Panc1 (cell line): ENCODE results near the gene FLT1. TPM values are rescaled to one million over a fixed set of nuclear protein-coding genes. Genes with fewer than 3 reads are reported as not detected.

Source experiments
- ATAC-seq: fragments of 200-7000 bp; cut with Tn5 transposase; 2 replicates; pipeline ENCODE4 v1.9.1; 2020; ENCODE audit warnings: mild to moderate bottlenecking, moderate library complexity
- BruUV-seq: library from RNA; stranded (reverse); fragments of 400-500 nt; replicated peaks from 2 replicates; lab custom pipeline; 2021; lab: Mats Ljungman, UMichigan
- CTCF ChIA-PET: fragments of 300-600 bp; sonication (Branson Sonifier 250); formaldehyde crosslinking; loops from one replicate; lab custom pipeline; 2022; ENCODE audit warnings: antibody characterized with exemption; lab: Charles Lee
- POLR2A ChIA-PET: fragments of 300-600 bp; sonication (Branson Sonifier 250); formaldehyde crosslinking; loops from one replicate; lab custom pipeline; 2022; ENCODE audit warnings: antibody characterized with exemption; lab: Charles Lee
- DNase-seq: peaks from one replicate; pipeline ENCODE4 v3.0.0-alpha.2; 2010; ENCODE audit warnings: low read depth, low spot score
- H3K27ac ChIP-seq: 2 replicates; pipeline ENCODE4 v1.5.1; 2011; ENCODE audit warnings: mild to moderate bottlenecking, low read length, inconsistent platforms
- H3K27me3 ChIP-seq: fragments of 200-500 bp; sonication (Bioruptor generic); 2 replicates; pipeline ENCODE4 v1.6.0; 2014; ENCODE audit warnings: low read length, inconsistent platforms; ENCODE audit not compliant: control insufficient read depth, insufficient read depth
- H3K36me3 ChIP-seq: fragments of 200-500 bp; sonication (Bioruptor generic); 2 replicates; pipeline ENCODE4 v1.5.1; 2014; ENCODE audit warnings: inconsistent platforms, mild to moderate bottlenecking, low read length, moderate library complexity; ENCODE audit not compliant: control insufficient read depth, insufficient read depth
- H3K4me1 ChIP-seq: 2 replicates; pipeline ENCODE4 v1.5.1; 2011; ENCODE audit warnings: inconsistent platforms, mild to moderate bottlenecking, low read length, moderate library complexity; ENCODE audit not compliant: control insufficient read depth, insufficient read depth
- H3K4me3 ChIP-seq, 2 experiments: 2 replicates each; pipeline ENCODE4 v1.5.1; 2011 to 2012; ENCODE audit warnings: low read depth in 2 of 2, low read length in 2 of 2, mild to moderate bottlenecking in 2 of 2, inconsistent platforms in 1 of 2, moderate library complexity in 1 of 2
- H3K9me3 ChIP-seq: fragments of 200-500 bp; sonication (Bioruptor generic); 2 replicates; pipeline ENCODE4 v1.5.1; 2014; ENCODE audit warnings: low read depth, mild to moderate bottlenecking, inconsistent platforms, low read length, moderate library complexity; ENCODE audit not compliant: control insufficient read depth, insufficient read depth
- POLR2AphosphoS5 ChIP-seq: IDR thresholded peaks from 2 replicates; pipeline ENCODE4 v1.6.1; 2012; ENCODE audit warnings: mild to moderate bottlenecking, low read depth, low read length, moderate library complexity
- REST ChIP-seq, 2 experiments: IDR thresholded peaks; 2 replicates each; pipeline ENCODE4 v1.6.1; 2011 to 2012; ENCODE audit warnings: low read depth in 2 of 2, control low read depth in 1 of 2, low read length in 1 of 2, mild to moderate bottlenecking in 1 of 2, moderate library complexity in 1 of 2; ENCODE audit not compliant: insufficient read depth in 1 of 2
- SIN3A ChIP-seq: IDR thresholded peaks from 2 replicates; pipeline ENCODE4 v1.6.1; 2012; ENCODE audit warnings: low read depth, mild to moderate bottlenecking, low read length, moderate library complexity, borderline replicate concordance; ENCODE audit not compliant: insufficient read depth
- TCF7L2 ChIP-seq: IDR thresholded peaks from 2 replicates; pipeline ENCODE4 v1.6.1; 2011; ENCODE audit warnings: mild to moderate bottlenecking, low read depth, low read length, inconsistent platforms
- in situ Hi-C: cut with HindIII; loops from 2 replicates; pipeline ENCODE4 v1.10.0; 2016; ENCODE audit warnings: low sequenced_read_pairs, low pct_unique_long_range_greater_than_20kb
- intact Hi-C: fragments of 100-400 bp; cut with micrococcal nuclease; formaldehyde crosslinking; loops from one replicate; pipeline ENCODE4 v1.10.0; 2022; ENCODE audit not compliant: unreplicated experiment
- total RNA-seq: library from RNA; stranded (reverse); gene quantifications from one replicate; pipeline ENCODE4 v1.2.1, GENCODE V29; 2021; ENCODE audit not compliant: unreplicated experiment
- TF ChIP-seq, protein P1 (sequence below): fragments of 450-650 bp; IDR thresholded peaks from 2 replicates; pipeline ENCODE4 v1.5.1; 2017; ENCODE audit warnings: mild to moderate bottlenecking

Gene FLT1
- total RNA-seq, 1 experiment from 2014 or later: 0.15 TPM

- no peaks in the 10 kb centered on the region for H3K4me1 ChIP-seq
- no peaks in the 10 kb centered on the region for H3K9me3 ChIP-seq
- no peak for DNase-seq
- BruUV-seq: no TSS peak
- ATAC-seq: no peak
- in situ Hi-C loops: no loop called here
- ChIA-PET POLR2A (no interaction called here), CTCF (no interaction called here)
- H3K36me3 ChIP-seq: no peaks in the 10 kb centered on the region
- intact Hi-C loops: no loop called here
- peaks cover 7% of the 10 kb centered on the region for H3K27me3 ChIP-seq
- no peak overlapping the region for H3K27ac ChIP-seq
- H3K4me3 ChIP-seq: no peak overlapping the region
- no peak for TF ChIP-seq POLR2AphosphoS5
- TF ChIP-seq REST (IDR thresholded peaks at IDR 0.05; ENCODE audit: insufficient read depth in 1 of 2, low read depth in 2 of 2, low read length in 1 of 2): no peak
- TF ChIP-seq, protein P1, sequence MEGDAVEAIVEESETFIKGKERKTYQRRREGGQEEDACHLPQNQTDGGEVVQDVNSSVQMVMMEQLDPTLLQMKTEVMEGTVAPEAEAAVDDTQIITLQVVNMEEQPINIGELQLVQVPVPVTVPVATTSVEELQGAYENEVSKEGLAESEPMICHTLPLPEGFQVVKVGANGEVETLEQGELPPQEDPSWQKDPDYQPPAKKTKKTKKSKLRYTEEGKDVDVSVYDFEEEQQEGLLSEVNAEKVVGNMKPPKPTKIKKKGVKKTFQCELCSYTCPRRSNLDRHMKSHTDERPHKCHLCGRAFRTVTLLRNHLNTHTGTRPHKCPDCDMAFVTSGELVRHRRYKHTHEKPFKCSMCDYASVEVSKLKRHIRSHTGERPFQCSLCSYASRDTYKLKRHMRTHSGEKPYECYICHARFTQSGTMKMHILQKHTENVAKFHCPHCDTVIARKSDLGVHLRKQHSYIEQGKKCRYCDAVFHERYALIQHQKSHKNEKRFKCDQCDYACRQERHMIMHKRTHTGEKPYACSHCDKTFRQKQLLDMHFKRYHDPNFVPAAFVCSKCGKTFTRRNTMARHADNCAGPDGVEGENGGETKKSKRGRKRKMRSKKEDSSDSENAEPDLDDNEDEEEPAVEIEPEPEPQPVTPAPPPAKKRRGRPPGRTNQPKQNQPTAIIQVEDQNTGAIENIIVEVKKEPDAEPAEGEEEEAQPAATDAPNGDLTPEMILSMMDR: no peak
- no peak for TF ChIP-seq SIN3A
- TF ChIP-seq TCF7L2: no peak
Observed at GRCh38 chr13:28432816-28433560, 61.9 kb downstream of the FLT1 start.

- ATAC-seq: no peak
- no peaks in the 10 kb centered on the region for H3K9me3 ChIP-seq
- H3K4me1 ChIP-seq: no peaks in the 10 kb centered on the region
- no peak overlapping the region for H3K4me3 ChIP-seq
- no peak for DNase-seq
- intact Hi-C loops (no loop called here), in situ Hi-C loops (no loop called here)
- H3K36me3 ChIP-seq: no peaks in the 10 kb centered on the region
- TF ChIP-seq SIN3A: no peak
- TF ChIP-seq TCF7L2: no peak
- TF ChIP-seq, protein P1: no peak
- TF ChIP-seq POLR2AphosphoS5: no peak
- TF ChIP-seq REST (IDR thresholded peaks at IDR 0.05; ENCODE audit: insufficient read depth in 1 of 2, low read depth in 2 of 2, low read length in 1 of 2): no peak
- H3K27ac ChIP-seq: no peak overlapping the region
- ChIA-PET CTCF (no interaction called here), POLR2A (no interaction called here)
- H3K27me3 ChIP-seq: peaks cover 7% of the 10 kb centered on the region
- no TSS peak for BruUV-seq
Observed at GRCh38 chr13:28429685-28430290, 65.1 kb downstream of the FLT1 start.
